Cardiac muscle cell (in vitro differentiated cells and primary cell): ENCODE data around the gene SRSF2. TPM values are rescaled to one million over a fixed set of nuclear protein-coding genes. Genes with fewer than 3 reads are reported as not detected.

ENCODE experiments used
- DNase-seq, 2 donors: peaks; one replicate each; pipeline versions ENCODE4 v3.0.0 to v3.0.0-alpha.2; 2010 to 2017; ENCODE audit warnings: low read depth in 1 of 2, low spot score in 1 of 2
- H3K27ac ChIP-seq: fragments of 200-600 bp; sonication (generic); 2 replicates; pipeline ENCODE4 v1.5.1; 2016
- H3K27me3 ChIP-seq: fragments of 200-600 bp; sonication (generic); 2 replicates; pipeline ENCODE4 v1.6.0; 2016; ENCODE audit warnings: control low read depth
- H3K36me3 ChIP-seq: fragments of 200-600 bp; sonication (generic); 2 replicates; pipeline ENCODE4 v1.5.1; 2016; ENCODE audit warnings: control low read depth
- H3K4me1 ChIP-seq: fragments of 200-600 bp; sonication (generic); 2 replicates; pipeline ENCODE4 v1.8.1; 2017; ENCODE audit warnings: low read depth, mild to moderate bottlenecking, mixed run types
- H3K4me3 ChIP-seq: fragments of 200-600 bp; sonication (generic); 2 replicates; pipeline ENCODE4 v1.5.1; 2016; ENCODE audit warnings: mild to moderate bottlenecking
- H3K9me3 ChIP-seq: fragments of 200-600 bp; sonication (generic); 2 replicates; pipeline ENCODE4 v1.5.1; 2017; ENCODE audit warnings: low read depth, mild to moderate bottlenecking, control low read depth
- CTCF ChIP-seq: IDR thresholded peaks from 2 replicates; pipeline ENCODE4 v1.5.1; 2012; ENCODE audit warnings: low read depth, mild to moderate bottlenecking, low read length
- polyA plus RNA-seq: library from polyadenylated mRNA; unstranded; fragments of >200 nt; fragmentation: Nextera tagmentation; extraction: Ambion mirVana; gene quantifications from 2 replicates; pipeline ENCODE4 v1.2.1, GENCODE V29; 2016
- total RNA-seq: library from RNA; depleted of rRNA; stranded (reverse); fragments of >200 nt; gene quantifications from 2 replicates; pipeline ENCODE4 v1.2.3, GENCODE V29; 2016

Gene SRSF2
- total and polyA plus RNA-seq, 2 experiments from 2014 or later, result 265 to 398 TPM

DNA sequence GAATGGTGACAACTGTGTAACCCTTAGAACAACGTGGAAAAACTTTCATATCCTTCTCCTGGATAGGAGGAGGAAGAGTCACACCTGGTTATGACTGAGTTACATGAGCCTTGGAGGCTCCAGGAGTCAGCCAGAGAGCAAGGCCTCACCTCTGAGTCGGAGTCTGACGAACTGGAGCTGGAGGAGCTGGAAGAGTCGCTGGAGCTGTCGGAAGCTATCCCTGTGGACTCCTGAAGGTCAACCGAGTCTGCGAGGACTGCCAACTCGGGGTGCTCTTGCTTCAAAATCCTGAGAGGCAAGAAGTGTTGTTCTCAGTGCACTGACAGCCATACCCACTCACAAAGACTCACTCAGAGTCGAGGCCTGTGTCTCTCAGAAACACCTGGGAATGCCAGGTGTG, 16.9 kb downstream of the SRSF2 start:
- Histone ChIP-seq H3K27me3 (no peaks in the 10 kb centered on the region), H3K4me1 (peaks cover 9% of the 10 kb centered on the region), H3K27ac (no peak overlapping the region), H3K4me3 (no peak overlapping the region), H3K9me3 (no peaks in the 10 kb centered on the region), H3K36me3 (peaks cover 73% of the 10 kb centered on the region)
- no peak for DNase-seq
- no peak for TF ChIP-seq CTCF

- DNase-seq, result no peak
- Histone ChIP-seq H3K36me3 (peaks cover 63% of the 10 kb centered on the region), H3K27ac (no peak overlapping the region), H3K27me3 (no peaks in the 10 kb centered on the region), H3K4me3 (no peak overlapping the region), H3K9me3 (no peaks in the 10 kb centered on the region), H3K4me1 (peaks cover 17% of the 10 kb centered on the region)
- no peak for TF ChIP-seq CTCF
Measured at GRCh38 chr17:76718516-76718915, 18.6 kb downstream of the SRSF2 start.

GRCh38 chr17:76716839-76717215, 20.3 kb downstream of the SRSF2 start:
- peak in 1 of 2 donors; percentile 98 for DNase-seq
- H3K27ac ChIP-seq, result peak overlapping the region; percentile 76
- no peak overlapping the region for H3K4me3 ChIP-seq
- no peaks in the 10 kb centered on the region for H3K9me3 ChIP-seq
- H3K36me3 ChIP-seq, result peaks cover 58% of the 10 kb centered on the region
- H3K4me1 ChIP-seq, result peaks cover 19% of the 10 kb centered on the region
- no peaks in the 10 kb centered on the region for H3K27me3 ChIP-seq
- no peak for TF ChIP-seq CTCF

- H3K27me3 ChIP-seq, result no peaks in the 10 kb centered on the region
- DNase-seq, result peak in 1 of 2 donors; percentile 100
- H3K36me3 ChIP-seq, result peaks cover 52% of the 10 kb centered on the region
- no peak overlapping the region for H3K4me3 ChIP-seq
- peak overlapping the region; percentile 76 for H3K27ac ChIP-seq
- H3K4me1 ChIP-seq, result peaks cover 19% of the 10 kb centered on the region
- no peak for TF ChIP-seq CTCF
- no peaks in the 10 kb centered on the region for H3K9me3 ChIP-seq
Measured at GRCh38 chr17:76716146-76716838, 20.8 kb downstream of the SRSF2 start.

- no peak for DNase-seq
- peaks cover 19% of the 10 kb centered on the region for H3K4me1 ChIP-seq
- no peak overlapping the region for H3K4me3 ChIP-seq
- H3K27ac ChIP-seq, result peak overlapping the region; percentile 54
- TF ChIP-seq CTCF, result no peak
- no peaks in the 10 kb centered on the region for H3K27me3 ChIP-seq
- H3K36me3 ChIP-seq, result peaks cover 44% of the 10 kb centered on the region
- no peaks in the 10 kb centered on the region for H3K9me3 ChIP-seq
Measured at GRCh38 chr17:76715496-76715830, 21.7 kb downstream of the SRSF2 start.
